CD4-positive, alpha-beta T cell treated with Interleukin-2 at 100 ng/mL for 4 hours (primary cell): ENCODE data around the gene ATAT1.

Experiments used
- DNase-seq: peaks from one replicate; pipeline ENCODE4 v3.0.0-alpha.2; 2020; ENCODE audit warnings: low spot score

ATAT1 gene

DNA sequence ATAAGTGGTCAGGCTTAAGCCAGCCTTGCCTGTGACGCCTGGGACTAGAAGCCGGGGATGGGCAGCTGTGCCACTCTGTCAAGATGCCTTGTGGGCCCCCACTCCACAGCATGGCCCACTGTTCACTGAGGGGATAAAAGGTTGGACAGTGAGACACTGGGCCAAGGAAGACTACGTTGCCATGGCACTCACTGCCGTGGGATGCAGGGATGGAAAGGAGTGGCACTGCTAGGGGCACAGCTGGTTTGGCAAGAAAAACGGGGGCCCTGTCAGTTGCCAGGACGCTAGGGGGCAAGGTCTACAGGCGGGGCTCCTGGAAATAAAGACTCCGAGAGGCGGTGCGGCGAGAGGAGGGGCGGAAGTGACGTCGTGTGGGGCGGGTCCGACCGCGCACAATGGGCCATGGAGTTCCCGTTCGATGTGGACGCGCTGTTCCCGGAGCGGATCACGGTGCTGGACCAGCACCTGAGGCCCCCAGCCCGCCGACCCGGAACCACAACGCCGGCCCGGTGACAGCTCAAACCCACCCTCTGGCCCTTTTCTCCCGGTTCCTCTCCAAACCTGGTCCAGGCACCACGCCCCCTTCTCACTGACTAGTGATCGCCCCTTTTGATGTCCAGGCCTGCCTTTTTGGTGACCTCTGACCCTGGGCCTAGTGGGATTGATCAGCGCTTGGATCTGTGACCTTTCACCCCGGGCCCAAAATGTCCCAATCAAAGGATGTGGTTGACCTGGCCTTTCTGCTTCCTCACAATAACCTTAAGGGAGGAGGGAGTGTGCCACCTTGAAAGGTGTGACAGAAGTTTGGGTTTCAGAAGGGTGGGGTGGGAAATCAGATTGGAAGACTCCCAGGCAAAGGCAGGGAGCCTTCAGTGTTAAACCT lies at the start of gene ATAT1:
Gene ATAT1 (plus strand): TSS at position 391 of the 883 bp plus-strand sequence.
- peak; percentile 88 for DNase-seq

- no peak for DNase-seq
Observed at GRCh38 chr6:30578051-30578450, 48.6 kb upstream of the ATAT1 start.

DNA sequence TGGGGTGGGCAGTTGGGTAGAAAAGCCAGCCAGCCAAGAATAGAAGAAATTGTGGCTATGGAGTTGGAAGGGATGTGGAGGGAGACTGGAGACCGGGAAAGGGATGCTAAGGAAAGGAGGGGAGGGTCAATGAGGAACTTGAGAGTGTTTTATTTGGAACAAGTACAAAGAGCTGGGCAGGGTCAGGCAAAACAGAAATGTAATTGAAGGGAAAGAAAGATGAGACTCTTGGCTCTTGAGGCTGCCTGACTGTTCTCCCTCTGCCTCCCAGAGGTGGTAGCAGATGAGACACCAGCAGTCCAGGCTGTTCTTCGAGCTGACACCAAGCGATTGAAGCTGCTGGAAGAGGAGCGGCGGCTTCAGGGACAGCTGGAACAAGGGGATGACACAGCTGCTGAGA lies 42.8 kb upstream of the ATAT1 start:
- DNase-seq: no peak

- no peak for DNase-seq
Observed at GRCh38 chr6:30589754-30590358, 36.8 kb upstream of the ATAT1 start.

DNA sequence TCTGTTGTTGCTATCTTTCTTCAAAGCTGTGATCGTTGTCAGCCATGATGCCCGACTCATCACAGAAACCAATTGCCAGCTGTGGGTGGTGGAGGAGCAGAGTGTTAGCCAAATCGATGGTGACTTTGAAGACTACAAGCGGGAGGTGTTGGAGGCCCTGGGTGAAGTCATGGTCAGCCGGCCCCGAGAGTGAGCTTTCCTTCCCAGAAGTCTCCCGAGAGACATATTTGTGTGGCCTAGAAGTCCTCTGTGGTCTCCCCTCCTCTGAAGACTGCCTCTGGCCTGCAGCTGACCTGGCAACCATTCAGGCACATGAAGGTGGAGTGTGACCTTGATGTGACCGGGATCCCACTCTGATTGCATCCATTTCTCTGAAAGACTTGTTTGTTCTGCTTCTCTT lies 36.2 kb upstream of the ATAT1 start:
- no peak for DNase-seq

DNA sequence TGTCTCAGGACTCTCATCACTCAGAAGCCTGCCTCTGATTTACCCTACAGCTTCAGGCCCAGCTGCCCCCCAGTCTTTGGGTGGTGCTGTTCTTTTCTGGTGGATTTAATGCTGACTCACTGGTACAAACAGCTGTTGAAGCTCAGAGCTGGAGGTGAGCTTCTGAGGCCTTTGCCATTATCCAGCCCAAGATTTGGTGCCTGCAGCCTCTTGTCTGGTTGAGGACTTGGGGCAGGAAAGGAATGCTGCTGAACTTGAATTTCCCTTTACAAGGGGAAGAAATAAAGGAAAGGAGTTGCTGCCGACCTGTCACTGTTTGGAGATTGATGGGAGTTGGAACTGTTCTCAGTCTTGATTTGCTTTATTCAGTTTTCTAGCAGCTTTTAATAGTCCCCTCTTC lies 35.7 kb upstream of the ATAT1 start:
- DNase-seq: no peak

- no peak for DNase-seq
Observed at GRCh38 chr6:30592287-30592686, 34.4 kb upstream of the ATAT1 start.

DNA sequence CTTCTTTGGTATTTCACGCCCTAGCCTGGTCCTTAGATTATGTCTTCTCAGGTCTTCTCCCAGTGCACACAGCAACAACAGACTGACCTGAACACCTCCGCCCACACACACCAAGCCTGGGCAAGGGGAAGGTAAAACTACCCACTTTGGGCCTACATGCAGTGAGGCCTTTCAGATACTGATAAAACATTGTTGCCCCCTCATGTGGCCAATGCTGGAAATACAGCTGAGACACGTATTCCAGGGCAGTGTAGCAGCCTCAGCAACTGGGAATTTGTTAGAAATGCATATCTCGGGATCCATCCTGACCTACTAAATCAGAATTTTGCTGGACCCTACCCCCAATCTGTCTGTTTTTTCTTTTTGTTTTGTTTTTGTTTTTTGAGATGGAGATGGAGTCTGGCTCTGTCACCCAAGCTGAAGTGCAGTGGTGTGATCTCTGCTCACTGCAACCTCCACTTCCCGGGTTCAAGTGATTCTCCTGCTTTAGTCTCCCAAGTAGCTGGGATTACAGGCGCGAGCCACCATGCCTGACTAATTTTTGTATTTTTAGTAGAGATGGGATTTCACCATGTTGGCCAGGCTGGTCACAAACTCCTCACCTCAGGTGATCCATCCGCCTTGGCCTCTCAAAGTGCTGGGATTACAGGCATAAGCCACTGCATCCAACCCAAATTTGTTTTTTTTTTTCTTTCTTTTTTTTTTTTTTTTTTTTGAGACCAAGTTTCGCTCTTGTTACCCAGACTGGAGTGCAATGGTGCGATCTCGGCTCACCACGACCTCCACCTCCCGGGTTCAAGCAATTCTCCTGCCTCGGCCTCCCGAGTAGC lies 29.1 kb upstream of the ATAT1 start:
- DNase-seq: peak; percentile 85

- no peak for DNase-seq
Observed at GRCh38 chr6:30598912-30599624, 27.6 kb upstream of the ATAT1 start.

GRCh38 chr6:30599625-30600324 lies 26.9 kb upstream of the ATAT1 start:
- DNase-seq: no peak

- DNase-seq: no peak
Observed at GRCh38 chr6:30600451-30600961, 26.2 kb upstream of the ATAT1 start.

- no peak for DNase-seq
Observed at GRCh38 chr6:30601436-30601814, 25.2 kb upstream of the ATAT1 start.

DNA sequence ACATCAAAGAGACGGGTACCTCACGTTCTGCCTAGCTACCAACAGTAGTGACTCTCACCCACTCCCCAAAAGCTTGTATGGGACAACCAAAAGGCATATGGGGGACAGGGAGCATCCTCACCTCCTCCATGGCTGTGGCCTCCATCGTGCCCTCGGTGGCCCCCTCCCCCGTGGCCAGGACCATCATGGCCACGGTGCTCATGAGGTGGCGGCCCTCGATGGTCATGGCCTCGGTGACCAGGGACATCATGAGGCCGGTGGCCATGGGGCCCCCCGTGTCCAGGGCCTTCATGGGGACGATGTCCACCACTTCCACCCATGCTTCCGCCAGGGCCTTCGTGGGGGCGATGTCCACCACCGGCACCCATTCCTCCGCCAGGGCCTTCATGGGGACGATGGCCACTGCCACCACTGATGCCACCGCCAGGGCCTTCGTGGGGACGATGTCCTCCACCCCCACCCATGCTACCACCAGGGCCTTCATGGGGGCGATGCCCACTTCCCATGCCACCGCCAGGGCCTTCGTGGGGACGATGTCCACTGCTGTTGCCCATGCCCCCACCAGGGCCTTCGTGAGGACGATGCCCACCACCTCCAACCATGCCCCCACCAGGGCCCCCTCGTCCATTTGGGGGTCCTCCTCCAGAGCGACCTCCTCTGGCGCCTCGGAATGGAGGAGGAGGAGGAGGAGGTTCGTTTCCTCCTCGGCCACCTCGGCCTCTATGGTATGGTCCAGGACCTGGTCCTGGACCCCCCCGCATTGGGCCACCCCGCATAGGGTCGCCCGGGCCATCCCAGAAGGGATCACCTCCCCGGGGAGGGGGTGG lies 24.6 kb upstream of the ATAT1 start:
- no peak for DNase-seq

DNA sequence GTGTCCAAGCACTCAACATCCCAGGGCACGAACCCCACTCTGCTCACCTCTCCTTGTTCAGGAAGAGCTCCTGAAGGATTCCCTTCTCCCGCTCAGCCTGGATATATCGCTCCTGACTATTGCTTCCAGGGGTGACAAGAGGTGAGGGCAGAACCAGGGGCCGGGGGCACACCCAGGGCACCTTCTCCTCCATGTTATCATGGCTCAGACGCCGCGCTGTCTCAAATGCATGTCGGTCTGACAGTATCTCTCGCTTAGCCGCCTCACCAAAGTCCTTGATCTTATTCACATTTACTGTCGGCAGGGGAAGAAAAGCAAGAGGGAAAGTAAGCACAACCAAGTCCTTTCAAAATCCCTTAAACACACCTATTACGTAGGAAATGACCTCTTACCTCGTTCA lies 22.7 kb upstream of the ATAT1 start:
- no peak for DNase-seq

GRCh38 chr6:30610065-30610464 lies 16.6 kb upstream of the ATAT1 start:
- DNase-seq: no peak

DNA sequence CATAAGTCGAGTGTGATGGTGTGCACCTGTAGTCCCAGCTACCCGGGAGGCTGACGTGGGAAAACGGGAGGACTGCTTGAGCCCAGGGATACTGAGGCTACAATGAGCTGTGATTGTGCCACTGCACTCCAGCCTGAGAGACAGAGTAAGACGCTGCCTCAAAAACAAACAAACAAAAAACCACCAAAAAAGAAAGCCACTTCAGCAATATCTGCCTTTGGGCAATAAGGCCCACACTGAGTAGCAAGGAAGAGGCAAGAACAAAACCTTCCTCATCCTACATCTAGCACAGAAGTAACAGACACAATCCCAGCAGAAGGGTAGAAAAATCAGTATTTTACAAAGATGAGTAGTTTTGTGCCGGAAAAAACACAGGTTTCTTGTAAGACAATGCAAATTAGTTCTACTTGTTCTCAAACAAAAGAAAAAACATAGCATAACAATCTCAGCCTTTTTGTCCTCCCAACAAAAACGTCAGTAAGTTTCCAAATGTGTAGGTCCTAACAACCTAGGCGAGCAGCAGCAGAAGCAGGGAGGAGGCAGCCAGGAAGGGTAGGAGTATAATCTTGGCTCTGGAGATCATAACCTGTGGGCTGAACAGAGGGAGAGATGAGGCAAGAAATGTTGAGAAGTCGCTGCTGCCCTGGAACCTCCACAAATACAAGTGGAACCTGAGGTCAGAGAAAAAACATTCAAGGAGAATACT lies 15.4 kb upstream of the ATAT1 start:
- DNase-seq: no peak

DNA sequence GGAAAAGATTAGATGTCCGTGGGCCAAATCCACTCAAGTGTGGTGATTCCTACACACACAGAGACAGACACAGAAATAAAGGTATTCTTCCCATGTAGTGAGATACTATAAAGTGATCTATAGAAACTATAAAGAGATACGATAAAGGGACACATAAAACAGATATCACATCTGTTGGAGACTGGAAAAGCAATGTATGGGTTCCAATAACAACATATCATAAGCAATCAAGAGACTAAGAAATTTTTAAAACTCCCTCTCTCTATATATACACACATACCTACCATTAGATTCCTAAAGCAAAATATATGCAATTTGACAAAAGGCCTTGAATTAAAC lies 14.8 kb upstream of the ATAT1 start:
- DNase-seq: no peak

DNA sequence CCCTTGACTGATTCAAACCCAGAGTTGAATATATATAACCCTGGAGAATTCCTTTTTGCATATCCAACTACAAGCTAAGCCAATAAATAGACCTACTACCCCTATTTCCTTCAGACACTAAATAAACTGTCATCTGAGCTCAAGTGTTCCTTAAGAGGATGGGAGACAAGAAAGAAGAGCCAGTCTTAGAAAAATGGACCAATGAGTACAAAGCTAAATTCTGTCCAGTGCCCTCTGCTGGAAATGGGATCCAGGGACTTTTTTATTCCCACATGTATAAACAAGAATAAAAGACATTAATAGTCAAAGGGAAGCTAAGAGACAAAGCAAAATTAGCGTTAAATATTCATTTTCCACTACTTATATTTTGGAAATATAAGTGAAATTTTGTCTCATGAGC lies 14.5 kb upstream of the ATAT1 start:
- no peak for DNase-seq

GRCh38 chr6:30612687-30613248 lies 13.9 kb upstream of the ATAT1 start:
- DNase-seq: no peak
